ENCODE results near the gene GNPNAT1.
"Not testable (repeated sequence)": the region's sequence is repeated elsewhere in the genome, so short reads cannot be mapped to it uniquely, and the experiment has no call there.

GNPNAT1 gene

GRCh38 chr14:52790011-52790755 lies 1.2 kb downstream of the GNPNAT1 start:
- DNase-seq (ENCODE audit: low read depth in 3 of 3), result no peak

- no peak for DNase-seq (ENCODE audit: low read depth in 3 of 3)
These were observed 2.3 kb downstream of the GNPNAT1 start for GRCh38 chr14:52789118-52789517.

GRCh38 chr14:52786887-52787286 lies 4.5 kb downstream of the GNPNAT1 start:
- DNase-seq (ENCODE audit: low read depth in 3 of 3), result no peak

- DNase-seq (ENCODE audit: low read depth in 3 of 3), result no peak
These were observed 8.2 kb downstream of the GNPNAT1 start for GRCh38 chr14:52783206-52783605.

GRCh38 chr14:52781629-52782028 lies 9.8 kb downstream of the GNPNAT1 start:
- no peak for DNase-seq (ENCODE audit: low read depth in 3 of 3)

GRCh38 chr14:52780893-52781292 lies 10.5 kb downstream of the GNPNAT1 start:
- no peak for DNase-seq (ENCODE audit: low read depth in 3 of 3)

GRCh38 chr14:52778702-52779101 lies 12.7 kb downstream of the GNPNAT1 start:
- no peak for DNase-seq (ENCODE audit: low read depth in 3 of 3)

GRCh38 chr14:52776816-52777215 lies 14.6 kb downstream of the GNPNAT1 start:
- no peak for DNase-seq (ENCODE audit: low read depth in 3 of 3)

- no peak for DNase-seq (ENCODE audit: low read depth in 3 of 3)
These were observed 21.5 kb downstream of the GNPNAT1 start for GRCh38 chr14:52769887-52770286.

GRCh38 chr14:52767058-52767833 lies 24.2 kb downstream of the GNPNAT1 start:
- DNase-seq (ENCODE audit: low read depth in 3 of 3), result no peak

- not testable (repeated sequence) for DNase-seq (ENCODE audit: low read depth in 3 of 3)
These were observed 28.5 kb downstream of the GNPNAT1 start for GRCh38 chr14:52762923-52763322.

- no peak for DNase-seq (ENCODE audit: low read depth in 3 of 3)
These were observed 32.3 kb downstream of the GNPNAT1 start for GRCh38 chr14:52759145-52759544.

- DNase-seq (ENCODE audit: low read depth in 3 of 3), result no peak
These were observed 35.6 kb downstream of the GNPNAT1 start for GRCh38 chr14:52755607-52756316.

GRCh38 chr14:52748647-52749292 lies 42.6 kb downstream of the GNPNAT1 start:
- no peak for DNase-seq (ENCODE audit: low read depth in 3 of 3)

- DNase-seq (ENCODE audit: low read depth in 3 of 3), result no peak
These were observed 49.5 kb downstream of the GNPNAT1 start for GRCh38 chr14:52741865-52742264.

- DNase-seq (ENCODE audit: low read depth in 3 of 3), result no peak
These were observed 50.7 kb downstream of the GNPNAT1 start for GRCh38 chr14:52740751-52741150.

- DNase-seq (ENCODE audit: low read depth in 3 of 3), result no peak
These were observed 53.0 kb downstream of the GNPNAT1 start for GRCh38 chr14:52738409-52738808.

GRCh38 chr14:52735921-52736489 lies 55.4 kb downstream of the GNPNAT1 start:
- no peak for DNase-seq (ENCODE audit: low read depth in 3 of 3)

GRCh38 chr14:52733824-52734223 lies 57.6 kb downstream of the GNPNAT1 start:
- DNase-seq (ENCODE audit: low read depth in 3 of 3), result no peak

- no peak for DNase-seq (ENCODE audit: low read depth in 3 of 3)
These were observed 60.7 kb downstream of the GNPNAT1 start for GRCh38 chr14:52730709-52731111.

GRCh38 chr14:52729925-52730708 lies 61.3 kb downstream of the GNPNAT1 start, which contains the start of gene STYX:
Gene STYX (plus strand): TSS chr14:52730166. CDS start chr14:52730475, 309 bp downstream.
- DNase-seq (ENCODE audit: low read depth in 3 of 3), result peak; percentile 98 to 99 (median 98)
